GM12891 (cell line): ENCODE data around the gene FGF18.

Experiments used
- PAX5 ChIP-seq: IDR thresholded peaks from 2 replicates; pipeline ENCODE4 v1.6.1; 2011; ENCODE audit warnings: low read length, moderate library complexity, mild to moderate bottlenecking; ENCODE audit not compliant: insufficient read depth, severe bottlenecking
- POLR2A ChIP-seq: IDR thresholded peaks from 2 replicates; pipeline ENCODE4 v1.6.1; 2011; ENCODE audit warnings: low read depth, low read length, control low read depth
- POLR2AphosphoS5 ChIP-seq: IDR thresholded peaks from 2 replicates; pipeline ENCODE4 v1.6.1; 2011; ENCODE audit warnings: low read depth, low read length, control low read depth
- POU2F2 ChIP-seq: IDR thresholded peaks from 2 replicates; pipeline ENCODE4 v1.6.1; 2011; ENCODE audit warnings: low read depth, mild to moderate bottlenecking, control low read depth, low read length, moderate library complexity

DNA sequence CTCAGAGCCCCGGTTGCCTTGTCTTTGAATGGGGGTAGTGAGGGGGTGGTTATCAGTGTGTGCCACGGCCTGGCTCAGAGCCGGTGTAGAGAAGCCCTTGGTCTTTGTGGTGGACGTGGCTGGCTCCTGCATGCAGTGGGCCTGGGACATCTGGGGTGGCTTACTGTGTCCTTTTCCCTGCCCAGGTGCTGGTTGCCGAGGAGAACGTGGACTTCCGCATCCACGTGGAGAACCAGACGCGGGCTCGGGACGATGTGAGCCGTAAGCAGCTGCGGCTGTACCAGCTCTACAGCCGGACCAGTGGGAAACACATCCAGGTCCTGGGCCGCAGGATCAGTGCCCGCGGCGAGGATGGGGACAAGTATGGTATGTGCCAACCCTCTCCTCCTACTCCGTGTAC, 16.5 kb downstream of the FGF18 start:
- TF ChIP-seq POLR2A, result no peak
- TF ChIP-seq POLR2AphosphoS5, result no peak
- no peak for TF ChIP-seq PAX5
- no peak for TF ChIP-seq POU2F2
